H1 (cell line): ENCODE data around the gene MINAR2. TPM values are rescaled to one million over a fixed set of nuclear protein-coding genes. Genes with fewer than 3 reads are reported as not detected.

Source experiments
- CTCF ChIA-PET: fragments of 300-600 bp; sonication (Branson Sonifier 250); formaldehyde crosslinking; loops from one replicate; lab custom pipeline; 2021; ENCODE audit not compliant: partially characterized antibody; lab: Charles Lee
- POLR2A ChIA-PET: fragments of 300-600 bp; sonication (Branson Sonifier 250); formaldehyde crosslinking; loops from one replicate; lab custom pipeline; 2021; ENCODE audit warnings: inconsistent platforms; ENCODE audit not compliant: partially characterized antibody; lab: Charles Lee
- DNase-seq, 2 experiments: peaks; one replicate each; pipeline versions ENCODE4 v3.0.0 to v3.0.0-alpha.2; 2010 to 2022; ENCODE audit warnings: low spot score in 2 of 2, low read depth in 1 of 2, mixed read lengths in 1 of 2
- FAIRE-seq: peaks from 2 replicates; lab custom pipeline; 2011; peaks lifted over from hg19 to GRCh38; lab: Jason Lieb, UNC
- H2AFZ ChIP-seq: 2 replicates; pipeline ENCODE4 v1.8.1; 2012; ENCODE audit warnings: low read length, inconsistent platforms
- H2AK5ac ChIP-seq: 2 replicates; pipeline ENCODE4 v1.6.1; 2013; ENCODE audit warnings: low read depth, low read length
- H2BK120ac ChIP-seq: replicated peaks from 2 replicates; pipeline ENCODE3; 2013; ENCODE audit warnings: low read depth, low read length, inconsistent platforms
- H2BK12ac ChIP-seq: 2 replicates; pipeline ENCODE4 v1.6.1; 2013; ENCODE audit warnings: low read depth, low read length
- H2BK15ac ChIP-seq: 2 replicates; pipeline ENCODE4 v1.6.1; 2013; ENCODE audit warnings: low read length
- H2BK20ac ChIP-seq: 2 replicates; pipeline ENCODE4 v1.6.1; 2013; ENCODE audit warnings: low read length
- H2BK5ac ChIP-seq: 2 replicates; pipeline ENCODE4 v1.6.1; 2013; ENCODE audit warnings: low read depth, low read length
- H3K14ac ChIP-seq: 2 replicates; pipeline ENCODE4 v1.6.1; 2013; ENCODE audit warnings: inconsistent platforms; ENCODE audit not compliant: insufficient read length
- H3K18ac ChIP-seq: 2 replicates; pipeline ENCODE4 v1.6.1; 2013; ENCODE audit warnings: low read length; ENCODE audit errors: extremely low read depth
- H3K23ac ChIP-seq: 2 replicates; pipeline ENCODE4 v1.6.1; 2013; ENCODE audit warnings: inconsistent platforms; ENCODE audit not compliant: insufficient read length
- H3K23me2 ChIP-seq: 2 replicates; pipeline ENCODE4 v1.6.1; 2013; ENCODE audit warnings: low read depth, low read length
- H3K27ac ChIP-seq: 2 replicates; pipeline ENCODE4 v1.6.1; 2011; ENCODE audit warnings: low read depth, low read length, inconsistent platforms
- H3K27me3 ChIP-seq, 4 experiments: replicated peaks in 1 of 4; 1 replicate in 1 of 4; 2 replicates in 3 of 4; pipeline versions ENCODE4 v1.6.1 to v1.8.1; 2011 to 2013; ENCODE audit warnings: low read length in 3 of 4, mild to moderate bottlenecking in 3 of 4, inconsistent platforms in 2 of 4, mixed read lengths in 2 of 4, moderate library complexity in 1 of 4; ENCODE audit not compliant: control insufficient read depth in 3 of 4, insufficient read depth in 3 of 4; ENCODE audit errors: extremely low read depth in 1 of 4
- H3K36me3 ChIP-seq, 4 experiments: 2 replicates each; pipeline versions ENCODE4 v1.6.1 to v1.8.1; 2011 to 2013; ENCODE audit warnings: mild to moderate bottlenecking in 4 of 4, low read length in 3 of 4, moderate library complexity in 2 of 4, control low read depth in 1 of 4, inconsistent platforms in 1 of 4; ENCODE audit not compliant: insufficient read depth in 4 of 4, control insufficient read depth in 2 of 4
- H3K4ac ChIP-seq: replicated peaks from 2 replicates; pipeline ENCODE3; 2013; ENCODE audit warnings: low read length, low read depth, mixed read lengths, inconsistent platforms; ENCODE audit not compliant: insufficient read length
- H3K4me1 ChIP-seq, 4 experiments: replicated peaks in 1 of 4; 1 replicate in 1 of 4; 2 replicates in 3 of 4; pipeline versions ENCODE4 v1.6.1 to v1.8.1; 2011 to 2013; ENCODE audit warnings: low read length in 3 of 4, inconsistent platforms in 2 of 4, mixed read lengths in 1 of 4; ENCODE audit not compliant: insufficient read depth in 4 of 4, control insufficient read depth in 3 of 4
- H3K4me2 ChIP-seq, 2 experiments: 2 replicates each; pipeline versions ENCODE4 v1.6.1 to v1.8.1; 2011 to 2013; ENCODE audit warnings: low read depth in 2 of 2, low read length in 2 of 2, control low read depth in 1 of 2, inconsistent platforms in 1 of 2, mild to moderate bottlenecking in 1 of 2; ENCODE audit not compliant: insufficient read depth in 1 of 2
- H3K4me3 ChIP-seq, 4 experiments: fragments of 200-600, 300-600 bp in 1 of 4; sonication (generic), shearing (Covaris generic), sonication (Bioruptor Twin) in 1 of 4; 2 replicates each; pipeline versions ENCODE4 v1.5.1 to v1.8.1; 2011 to 2016; ENCODE audit warnings: low read length in 4 of 4, low read depth in 3 of 4, control low read depth in 2 of 4, inconsistent platforms in 2 of 4, mild to moderate bottlenecking in 2 of 4, mixed read lengths in 1 of 4, moderate library complexity in 1 of 4; ENCODE audit not compliant: insufficient read depth in 2 of 4; ENCODE audit errors: extremely low read depth in 1 of 4
- H3K56ac ChIP-seq: replicated peaks from 2 replicates; pipeline ENCODE3; 2013; ENCODE audit warnings: low read depth, mild to moderate bottlenecking, mixed read lengths, low read length, inconsistent platforms; ENCODE audit not compliant: insufficient read length
- H3K79me1 ChIP-seq: 2 replicates; pipeline ENCODE4 v1.6.1; 2013; ENCODE audit warnings: low read depth, low read length, control low read depth
- H3K79me2 ChIP-seq, 2 experiments: 2 replicates each; pipeline versions ENCODE4 v1.6.1 to v1.8.1; 2012 to 2013; ENCODE audit warnings: low read length in 2 of 2, mild to moderate bottlenecking in 2 of 2, inconsistent platforms in 1 of 2; ENCODE audit not compliant: insufficient read depth in 2 of 2, control insufficient read depth in 1 of 2
- H3K9ac ChIP-seq, 4 experiments: replicated peaks in 1 of 4; 1 replicate in 1 of 4; 2 replicates in 3 of 4; pipeline versions ENCODE4 v1.6.1 to v1.8.1; 2011 to 2013; ENCODE audit warnings: low read depth in 3 of 4, low read length in 3 of 4, control low read depth in 2 of 4, mild to moderate bottlenecking in 2 of 4, moderate library complexity in 2 of 4, inconsistent platforms in 1 of 4; ENCODE audit errors: extremely low read depth in 1 of 4
- H3K9me3 ChIP-seq, 2 experiments: 2 replicates each; pipeline versions ENCODE4 v1.6.1 to v1.8.1; 2012 to 2013; ENCODE audit warnings: mild to moderate bottlenecking in 2 of 2, moderate library complexity in 2 of 2, control low read depth in 1 of 2, inconsistent platforms in 1 of 2, low read depth in 1 of 2, low read length in 1 of 2, mixed read lengths in 1 of 2; ENCODE audit not compliant: insufficient read depth in 2 of 2
- H4K20me1 ChIP-seq, 2 experiments: replicated peaks in 1 of 2; 2 replicates each; pipeline versions ENCODE3 to v1.8.1; 2011 to 2013; ENCODE audit warnings: inconsistent platforms in 2 of 2, low read length in 2 of 2, mild to moderate bottlenecking in 1 of 2; ENCODE audit not compliant: insufficient read depth in 2 of 2, control insufficient read depth in 1 of 2
- H4K5ac ChIP-seq: 2 replicates; pipeline ENCODE4 v1.6.1; 2013; ENCODE audit warnings: low read length, low read depth, mixed read lengths, inconsistent platforms; ENCODE audit not compliant: insufficient read length
- H4K8ac ChIP-seq: 2 replicates; pipeline ENCODE4 v1.8.0; 2013; ENCODE audit warnings: mild to moderate bottlenecking, moderate library complexity, low read length, inconsistent platforms; ENCODE audit not compliant: insufficient read depth; ENCODE audit errors: extremely low read depth
- H4K91ac ChIP-seq: replicated peaks from 2 replicates; pipeline ENCODE3; 2013; ENCODE audit warnings: low read length, mixed read lengths, inconsistent platforms; ENCODE audit not compliant: insufficient read length
- BRCA1 ChIP-seq: IDR thresholded peaks from 2 replicates; pipeline ENCODE4 v1.6.1; 2012; ENCODE audit warnings: low read depth, low read length, improper control_type of control experiment
- CHD2 ChIP-seq: IDR thresholded peaks from 2 replicates; pipeline ENCODE4 v1.6.1; 2012; ENCODE audit warnings: low read length, improper control_type of control experiment
- CTBP2 ChIP-seq: IDR thresholded peaks from 2 replicates; pipeline ENCODE4 v1.7.0; 2011; ENCODE audit warnings: borderline replicate concordance, mild to moderate bottlenecking, moderate library complexity, mixed read lengths, low read length; ENCODE audit not compliant: insufficient read depth, insufficient read length
- EGR1 ChIP-seq: IDR thresholded peaks from 2 replicates; pipeline ENCODE4 v1.6.1; 2011; ENCODE audit warnings: low read depth, low read length, borderline replicate concordance
- JUN ChIP-seq: IDR thresholded peaks from 2 replicates; pipeline ENCODE4 v1.6.1; 2011; ENCODE audit warnings: low read depth, mild to moderate bottlenecking, improper control_type of control experiment, low read length
- KDM5A ChIP-seq: fragments of 200-600 bp; IDR thresholded peaks from 2 replicates; pipeline ENCODE4 v1.7.1; 2012; ENCODE audit warnings: mild to moderate bottlenecking, low read length, inconsistent platforms, mixed read lengths
- NANOG ChIP-seq: IDR thresholded peaks from 2 replicates; pipeline ENCODE4 v1.6.1; 2011; ENCODE audit warnings: low read length, low read depth, mild to moderate bottlenecking, inconsistent platforms; ENCODE audit not compliant: insufficient read depth, poor library complexity, severe bottlenecking
- RAD21 ChIP-seq, 2 experiments: IDR thresholded peaks in 1 of 2; conservative IDR thresholded peaks in 1 of 2; 2 replicates each; pipeline ENCODE4 v1.6.1; 2011; ENCODE audit warnings: low read depth in 2 of 2, low read length in 2 of 2, improper control_type of control experiment in 1 of 2, inconsistent platforms in 1 of 2, mild to moderate bottlenecking in 1 of 2, moderate library complexity in 1 of 2
- SUZ12 ChIP-seq: fragments of 200-600 bp; sonication (generic); IDR thresholded peaks from 2 replicates; pipeline ENCODE4 v1.6.1; 2012; ENCODE audit warnings: mild to moderate bottlenecking, inconsistent platforms, low read length, moderate library complexity, mixed read lengths
- TAF1 ChIP-seq: IDR thresholded peaks from 2 replicates; pipeline ENCODE4 v1.6.1; 2011; ENCODE audit warnings: mild to moderate bottlenecking, low read depth, low read length
- WGBS, 2 experiments: shearing (Covaris generic) in 1 of 2; methylation state at CpG; one replicate each; pipeline versions ENCODE4 v1.1.6 to v1.1.7; 2013 to 2015; ENCODE audit warnings: low lambda C conversion rate in 2 of 2, mixed read lengths in 2 of 2, inconsistent platforms in 1 of 2, low coverage in 1 of 2, missing lambda C conversion rate in 1 of 2; ENCODE audit not compliant: insufficient replicate concordance in 2 of 2, insufficient coverage in 1 of 2, insufficient read length in 1 of 2; ENCODE audit errors: extremely low coverage in 1 of 2, missing lambda C conversion rate in 1 of 2; 5-methylcytosine and 5-hydroxymethylcytosine counted together
- polyA plus RNA-seq, 7 experiments: library from polyadenylated mRNA; depleted of rRNA in 3 of 7; stranded (reverse) in 5 of 7; unstranded in 2 of 7; fragments of >200 nt in 5 of 7; fragments of 200-250 nt in 2 of 7; gene quantifications; 1 replicate in 5 of 7; 2 replicates in 1 of 7; 4 replicates in 1 of 7; pipeline versions ENCODE4 v1.2.1 to v1.2.3, GENCODE V29; 2011 to 2013; ENCODE audit warnings: missing spikeins in 2 of 7, mixed read lengths in 2 of 7
- total RNA-seq: library from RNA; stranded (reverse); fragmentation: NEBNext Ultra II Directional; extraction: Animal tissue kit (Norgen Biotek cat#: 25700); gene quantifications from 2 replicates; pipeline ENCODE4 v1.2.1, GENCODE V29; 2021
- TF ChIP-seq, protein P1 (sequence below): IDR thresholded peaks from 2 replicates; pipeline ENCODE4 v1.6.1; 2011; ENCODE audit warnings: low read depth, mild to moderate bottlenecking, low read length; ENCODE audit not compliant: insufficient read depth

Gene MINAR2
- total and polyA plus RNA-seq, 2 of the 8 experiments (the other 6 are each of a cell fraction or from before 2014, with no cell fraction given): 0.17 TPM; not detected in 1

GRCh38 chr5:129771058-129771838 is 23.4 kb downstream of the MINAR2 start:
- H3K79me2 ChIP-seq: no peaks in the 10 kb centered on the region
- H3K4me1 ChIP-seq: peaks cover 0 to 7% (median 0%) of the 10 kb centered on the region in 4 experiments; a peak in 2 of 7 replicates
- H3K56ac ChIP-seq: no peak overlapping the region
- H3K23ac ChIP-seq: no peak overlapping the region
- no peak overlapping the region for H4K91ac ChIP-seq
- peak overlapping the region; percentile 23; the same call in 1 of the 2 replicates for H2BK12ac ChIP-seq
- no peak overlapping the region for H3K4me3 ChIP-seq
- H2BK5ac ChIP-seq: no peak overlapping the region
- H3K27ac ChIP-seq: no peak overlapping the region
- no peak overlapping the region for H4K8ac ChIP-seq
- no peak overlapping the region for H4K5ac ChIP-seq
- no peak overlapping the region for H2BK120ac ChIP-seq
- no peak overlapping the region for H3K14ac ChIP-seq
- POLR2A ChIA-PET: interaction anchor here (0.9 to 1.2 kb wide), 3 partner anchors 81 to 311 kb away, joined by 3 to 5 read pairs (median 4); partner anchors contain the start of gene ADAMTS19
- no peaks in the 10 kb centered on the region; a peak in 1 of 7 replicates for H3K27me3 ChIP-seq
- no peaks in the 10 kb centered on the region for H4K20me1 ChIP-seq
- no peak overlapping the region for H3K4me2 ChIP-seq
- H2AFZ ChIP-seq: peak overlapping the region; percentile 72
- H2BK20ac ChIP-seq: peak overlapping the region; percentile 66; the same call in 1 of the 2 replicates
- H3K9me3 ChIP-seq: no peaks in the 10 kb centered on the region
- no peak overlapping the region for H2AK5ac ChIP-seq
- no peak overlapping the region; a peak in 1 of 7 replicates for H3K9ac ChIP-seq
- no peaks in the 10 kb centered on the region for H3K79me1 ChIP-seq
- no peak overlapping the region for H3K4ac ChIP-seq
- H3K23me2 ChIP-seq: no peaks in the 10 kb centered on the region
- FAIRE-seq (peak; percentile 93), DNase-seq (peak; percentile 7 to 70)
- H3K18ac ChIP-seq: no peak overlapping the region
- no peaks in the 10 kb centered on the region for H3K36me3 ChIP-seq
- CTCF ChIA-PET: interaction anchor here (0.6 to 13.7 kb wide), 61 partner anchors 8 to 1234 kb away, joined by 3 to 290 read pairs (median 4); partner anchors contain the start of gene MINAR2
- 57% methylated on average over 9 of the region's 9 CpGs; no CpG with 5 or more reads in 1 of the 2 experiments for WGBS, 2 experiments
- H2BK15ac ChIP-seq: no peak overlapping the region
- TF ChIP-seq CTBP2: no peak
- TF ChIP-seq, protein P1, sequence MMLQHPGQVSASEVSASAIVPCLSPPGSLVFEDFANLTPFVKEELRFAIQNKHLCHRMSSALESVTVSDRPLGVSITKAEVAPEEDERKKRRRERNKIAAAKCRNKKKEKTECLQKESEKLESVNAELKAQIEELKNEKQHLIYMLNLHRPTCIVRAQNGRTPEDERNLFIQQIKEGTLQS: no peak
- no peak for TF ChIP-seq EGR1
- TF ChIP-seq RAD21 (IDR thresholded peaks at IDR 0.05 in 1 of 2, conservative IDR thresholded peaks at IDR 0.05 in 1 of 2; ENCODE audit: low read depth in 2 of 2, low read length in 2 of 2): peak; percentile 92 to 96
- no peak for TF ChIP-seq CHD2
- no peak for TF ChIP-seq NANOG
- no peak for TF ChIP-seq BRCA1
- TF ChIP-seq SUZ12: no peak
- TF ChIP-seq TAF1: no peak
- TF ChIP-seq JUN: no peak
- TF ChIP-seq KDM5A: no peak
